Liver (tissue), 9 donors: Measurements from ENCODE around the gene UCN3. TPM values are rescaled to one million over a fixed set of nuclear protein-coding genes. Genes with fewer than 3 reads are reported as not detected.

Experiments used
- DNase-seq: peaks from one replicate; pipeline ENCODE4 v3.0.0-alpha.2; 2017; ENCODE audit warnings: low spot score
- H3K27ac ChIP-seq, 2 donors: one replicate each; pipeline ENCODE4 v1.7.0; 2013; ENCODE audit warnings: inconsistent platforms in 2 of 2, low read length in 2 of 2, control low read depth in 1 of 2, low read depth in 1 of 2, mild to moderate bottlenecking in 1 of 2
- H3K27me3 ChIP-seq, 4 donors: one replicate each; pipeline versions ENCODE4 v1.6.1 to v1.7.0; 2013; ENCODE audit warnings: low read length in 3 of 4, inconsistent platforms in 1 of 4, mild to moderate bottlenecking in 1 of 4, moderate library complexity in 1 of 4; ENCODE audit not compliant: control insufficient read depth in 4 of 4, insufficient read depth in 4 of 4
- H3K36me3 ChIP-seq, 4 donors: one replicate each; pipeline versions ENCODE4 v1.6.1 to v1.7.0; 2013; ENCODE audit warnings: low read length in 3 of 4, mild to moderate bottlenecking in 3 of 4, low read depth in 1 of 4, moderate library complexity in 1 of 4; ENCODE audit not compliant: control insufficient read depth in 4 of 4, insufficient read depth in 3 of 4
- H3K4me1 ChIP-seq, 4 donors: one replicate each; pipeline versions ENCODE4 v1.6.1 to v1.7.0; 2013; ENCODE audit warnings: low read length in 3 of 4, mild to moderate bottlenecking in 3 of 4, moderate library complexity in 1 of 4; ENCODE audit not compliant: control insufficient read depth in 4 of 4, insufficient read depth in 4 of 4
- H3K4me3 ChIP-seq, 3 donors: one replicate each; pipeline versions ENCODE4 v1.6.1 to v1.7.0; 2013; ENCODE audit warnings: low read length in 3 of 3, control low read depth in 1 of 3, low read depth in 1 of 3, mild to moderate bottlenecking in 1 of 3
- H3K9ac ChIP-seq, 2 donors: one replicate each; pipeline ENCODE4 v1.7.0; 2013; ENCODE audit warnings: low read length in 2 of 2, mild to moderate bottlenecking in 2 of 2, moderate library complexity in 2 of 2, control low read depth in 1 of 2, low read depth in 1 of 2
- H3K9me3 ChIP-seq, 4 donors: one replicate each; pipeline versions ENCODE4 v1.6.1 to v1.7.0; 2013; ENCODE audit warnings: low read length in 3 of 4; ENCODE audit not compliant: control insufficient read depth in 4 of 4
- ATF3 ChIP-seq: IDR thresholded peaks from 2 replicates; pipeline ENCODE4 v1.6.1; 2016; ENCODE audit warnings: antibody characterized with exemption
- CTCF ChIP-seq: fragments of 150-350 bp; IDR thresholded peaks from 2 replicates; pipeline ENCODE4 v1.5.1; 2017; ENCODE audit warnings: improper control_type of control experiment, low read depth, low read length; ENCODE audit not compliant: missing input control
- EGR1 ChIP-seq, 2 donors: IDR thresholded peaks; 2 replicates each; pipeline ENCODE4 v1.6.1; 2016 to 2018; ENCODE audit warnings: antibody characterized with exemption in 2 of 2, low read depth in 2 of 2
- FOXA1 ChIP-seq: IDR thresholded peaks from 2 replicates; pipeline ENCODE4 v1.6.1; 2016; ENCODE audit warnings: antibody characterized with exemption
- FOXA2 ChIP-seq: IDR thresholded peaks from 2 replicates; pipeline ENCODE4 v1.6.1; 2016; ENCODE audit warnings: antibody characterized with exemption
- GABPA ChIP-seq, 2 donors: IDR thresholded peaks in 1 of 2; conservative IDR thresholded peaks in 1 of 2; 2 replicates each; pipeline ENCODE4 v1.6.1; 2016; ENCODE audit warnings: antibody characterized with exemption in 2 of 2, mild to moderate bottlenecking in 1 of 2, moderate library complexity in 1 of 2
- HNF4A ChIP-seq, 2 donors: conservative IDR thresholded peaks; 2 replicates each; pipeline ENCODE4 v1.6.1; 2016; ENCODE audit warnings: antibody characterized with exemption in 2 of 2, mild to moderate bottlenecking in 2 of 2
- HNF4G ChIP-seq: IDR thresholded peaks from 2 replicates; pipeline ENCODE4 v1.6.1; 2016; ENCODE audit warnings: antibody characterized with exemption
- JUND ChIP-seq, 2 donors: IDR thresholded peaks; 2 replicates each; pipeline ENCODE4 v1.6.1; 2016; ENCODE audit warnings: antibody characterized with exemption in 2 of 2
- MAX ChIP-seq: IDR thresholded peaks from 2 replicates; pipeline ENCODE4 v1.6.1; 2016; ENCODE audit warnings: antibody characterized with exemption
- NR2F2 ChIP-seq: IDR thresholded peaks from 2 replicates; pipeline ENCODE4 v1.6.1; 2016; ENCODE audit warnings: antibody characterized with exemption
- RAD21 ChIP-seq, 2 donors: IDR thresholded peaks; 2 replicates each; pipeline ENCODE4 v1.6.1; 2016; ENCODE audit warnings: antibody characterized with exemption in 2 of 2, mild to moderate bottlenecking in 2 of 2
- REST ChIP-seq: IDR thresholded peaks from 2 replicates; pipeline ENCODE4 v1.6.1; 2016; ENCODE audit warnings: antibody characterized with exemption, mild to moderate bottlenecking
- RXRA ChIP-seq, 2 donors: IDR thresholded peaks; 2 replicates each; pipeline ENCODE4 v1.6.1; 2017 to 2018; ENCODE audit warnings: antibody characterized with exemption in 2 of 2, mild to moderate bottlenecking in 1 of 2
- SP1 ChIP-seq: IDR thresholded peaks from 2 replicates; pipeline ENCODE4 v1.6.1; 2018; ENCODE audit warnings: antibody characterized with exemption, mild to moderate bottlenecking
- TAF1 ChIP-seq: conservative IDR thresholded peaks from 2 replicates; pipeline ENCODE4 v1.6.1; 2016; ENCODE audit warnings: antibody characterized with exemption, mild to moderate bottlenecking
- YY1 ChIP-seq: IDR thresholded peaks from 2 replicates; pipeline ENCODE4 v1.6.1; 2016; ENCODE audit warnings: antibody characterized with exemption, mild to moderate bottlenecking
- ZBTB33 ChIP-seq: IDR thresholded peaks from 2 replicates; pipeline ENCODE4 v1.6.1; 2016; ENCODE audit warnings: antibody characterized with exemption
- WGBS: extraction: QIAGEN DNeasy Blood & Tissue Kit; methylation state at CpG from one replicate; pipeline ENCODE4 v1.1.7; 2013; 5-methylcytosine and 5-hydroxymethylcytosine counted together
- polyA plus RNA-seq, 2 donors: library from polyadenylated mRNA; stranded (reverse) in 1 of 2; unstranded in 1 of 2; fragments of 200-250 nt in 1 of 2; fragments of >200 nt in 1 of 2; fragmentation: Nextera tagmentation in 1 of 2; extraction: Ambion mirVana in 1 of 2; gene quantifications; one replicate each; pipeline versions ENCODE4 v1.2.1 to v1.2.3, GENCODE V29; 2013 to 2015
- total RNA-seq, 2 donors: library from RNA; depleted of rRNA; stranded (reverse); fragments of >200 nt; gene quantifications; one replicate each; pipeline ENCODE4 v1.2.3, GENCODE V29; 2014
- donor health status: healthy.
- donor health status: healthy.
- donor health status: healthy.
- donor health status: healthy.
- donor health status: healthy.

UCN3 gene
- total and polyA plus RNA-seq, 4 donors: 0.23 TPM; not detected in 3

DNA sequence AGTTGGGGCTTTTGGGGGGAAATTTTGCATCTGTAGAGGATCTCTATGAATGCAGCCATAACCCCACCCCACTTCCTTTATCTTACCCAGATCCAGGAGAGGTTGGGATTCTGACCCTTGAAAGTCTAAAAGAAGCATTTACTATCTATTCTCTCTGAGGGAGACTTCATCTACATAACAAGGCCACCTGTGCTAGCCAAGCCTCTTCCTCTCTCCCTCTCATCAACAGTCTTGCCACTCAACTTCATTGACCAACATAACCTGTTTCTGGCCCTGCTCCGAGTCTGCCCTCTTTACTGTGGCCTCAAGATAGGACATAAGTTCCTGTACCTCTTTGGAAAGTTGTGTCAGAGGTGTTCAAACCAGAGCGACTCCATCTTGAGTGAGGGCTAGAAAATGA is 20.5 kb downstream of the UCN3 start:
- Histone ChIP-seq H3K36me3 (no peaks in the 10 kb centered on the region), H3K27ac (no peak overlapping the region), H3K27me3 (no peaks in the 10 kb centered on the region), H3K4me3 (no peak overlapping the region), H3K4me1 (no peaks in the 10 kb centered on the region), H3K9me3 (peaks cover 0 to 6% (median 3%) of the 10 kb centered on the region in 4 donors), H3K9ac (no peak overlapping the region)
- WGBS: 91% methylated on average over 2 of the region's 2 CpGs
- TF ChIP-seq YY1: no peak
- TF ChIP-seq FOXA2: no peak
- no peak for TF ChIP-seq JUND (IDR thresholded peaks at IDR 0.05)
- no peak for TF ChIP-seq ATF3
- TF ChIP-seq EGR1 (IDR thresholded peaks at IDR 0.05; ENCODE audit: low read depth in 2 of 2): no peak
- no peak for TF ChIP-seq HNF4G
- TF ChIP-seq NR2F2: no peak
- TF ChIP-seq MAX: no peak
- no peak for TF ChIP-seq HNF4A (conservative IDR thresholded peaks at IDR 0.05)
- no peak for TF ChIP-seq SP1
- TF ChIP-seq ZBTB33: no peak
- TF ChIP-seq RAD21 (IDR thresholded peaks at IDR 0.05): no peak
- TF ChIP-seq CTCF: no peak
- TF ChIP-seq GABPA (IDR thresholded peaks at IDR 0.05 in 1 of 2, conservative IDR thresholded peaks at IDR 0.05 in 1 of 2): no peak
- TF ChIP-seq FOXA1: no peak
- no peak for TF ChIP-seq REST
- no peak for TF ChIP-seq TAF1
- DNase-seq: no peak

DNA sequence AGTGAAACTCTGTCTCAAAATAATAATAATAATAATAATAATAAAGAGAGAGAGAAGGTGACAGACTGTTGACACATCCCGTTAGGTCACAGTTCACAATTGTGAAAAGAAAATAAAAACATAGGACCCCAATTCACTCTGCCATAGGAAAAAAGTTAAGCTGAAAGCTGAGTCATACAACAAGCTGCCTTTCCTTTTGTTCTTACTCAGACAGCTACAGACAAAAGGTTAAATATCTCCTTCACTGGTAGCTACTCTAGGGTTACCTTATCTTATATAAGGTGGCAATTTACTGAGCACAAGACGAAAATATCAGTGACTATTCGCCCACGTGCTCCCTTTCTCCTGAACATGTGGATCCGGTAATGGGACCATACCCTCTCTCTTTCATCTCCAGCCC is 22.4 kb downstream of the UCN3 start:
- Histone ChIP-seq H3K9ac (no peak overlapping the region), H3K27ac (no peak overlapping the region), H3K9me3 (peaks cover 0 to 15% (median 3%) of the 10 kb centered on the region in 4 donors), H3K4me1 (no peaks in the 10 kb centered on the region), H3K4me3 (no peak overlapping the region), H3K27me3 (no peaks in the 10 kb centered on the region), H3K36me3 (no peaks in the 10 kb centered on the region)
- DNase-seq: no peak
- 94% methylated on average over 5 of the region's 5 CpGs for WGBS
- TF ChIP-seq ZBTB33 (no peak), MAX (no peak), REST (no peak), RAD21 (IDR thresholded peaks at IDR 0.05) (no peak), TAF1 (no peak), RXRA (IDR thresholded peaks at IDR 0.05) (no peak), SP1 (no peak), EGR1 (IDR thresholded peaks at IDR 0.05; ENCODE audit: low read depth in 2 of 2) (no peak), JUND (IDR thresholded peaks at IDR 0.05) (no peak), FOXA1 (no peak), GABPA (IDR thresholded peaks at IDR 0.05 in 1 of 2, conservative IDR thresholded peaks at IDR 0.05 in 1 of 2) (no peak)
